ENCODE results near the gene GPR135. TPM values are rescaled to one million over a fixed set of nuclear protein-coding genes. Genes with fewer than 3 reads are reported as not detected.

GPR135 gene
- total and polyA plus RNA-seq, 2 of the 13 experiments (the other 11 are each of a cell fraction or from before 2014, with no cell fraction given), result 0.46 to 1.3 TPM

- no peak for TF ChIP-seq JDP2 (CRISPR knock-in tag; IDR thresholded peaks at IDR 0.05; ENCODE audit: borderline replicate concordance)
- TF ChIP-seq ZNF773 (CRISPR knock-in tag; IDR thresholded peaks at IDR 0.05; ENCODE audit: borderline replicate concordance), result no peak; the same call in 1 of the 2 replicates
- no peak for TF ChIP-seq ZNF383 (CRISPR knock-in tag; IDR thresholded peaks at IDR 0.05; ENCODE audit: borderline replicate concordance)
- TF ChIP-seq AKNA (CRISPR knock-in tag; IDR thresholded peaks at IDR 0.05; ENCODE audit: borderline replicate concordance), result peak; percentile 85
- TF ChIP-seq CREM (IDR thresholded peaks at IDR 0.05), result peak; percentile 42; the same call in 1 of the 2 replicates
- TF ChIP-seq CREM (CRISPR knock-in tag; IDR thresholded peaks at IDR 0.05), result no peak
- peak; percentile 56; the same call in 1 of the 2 replicates for TF ChIP-seq RBAK (CRISPR knock-in tag; IDR thresholded peaks at IDR 0.05)
- peak; percentile 95 for TF ChIP-seq HES4 (CRISPR knock-in tag; IDR thresholded peaks at IDR 0.05; ENCODE audit: borderline replicate concordance)
- TF ChIP-seq IRX3 (CRISPR knock-in tag; IDR thresholded peaks at IDR 0.05; ENCODE audit: borderline replicate concordance, low read depth), result peak; percentile 92; the same call in 1 of the 2 replicates
- TF ChIP-seq ZNF335 (CRISPR knock-in tag; IDR thresholded peaks at IDR 0.05), result no peak
- TF ChIP-seq ZC3H4 (CRISPR knock-in tag; IDR thresholded peaks at IDR 0.05; ENCODE audit: borderline replicate concordance), result 0 out of 2 replicates have a peak, but pooled peaks have one; percentile 91
- peak; percentile 98 for TF ChIP-seq ZNF607 (CRISPR knock-in tag; IDR thresholded peaks at IDR 0.05; ENCODE audit: borderline replicate concordance)
- no peak for TF ChIP-seq ZNF577 (CRISPR knock-in tag; IDR thresholded peaks at IDR 0.05; ENCODE audit: borderline replicate concordance, low read depth)
- peak; percentile 87 for TF ChIP-seq CAMTA2 (CRISPR knock-in tag; IDR thresholded peaks at IDR 0.05; ENCODE audit: borderline replicate concordance)
- peak; percentile 90 for TF ChIP-seq KLF6 (CRISPR knock-in tag; IDR thresholded peaks at IDR 0.05)
- peak; percentile 90; the same call in 1 of the 2 replicates for TF ChIP-seq ZNF747 (CRISPR knock-in tag; IDR thresholded peaks at IDR 0.05; ENCODE audit: borderline replicate concordance)
- TF ChIP-seq PPARG (CRISPR knock-in tag; conservative IDR thresholded peaks at IDR 0.05), result 0 out of 2 replicates have a peak, but pooled peaks have one; percentile 7
- peak; percentile 93 for TF ChIP-seq NRL (CRISPR knock-in tag; IDR thresholded peaks at IDR 0.05; ENCODE audit: borderline replicate concordance)
- peak; percentile 97; the same call in 1 of the 2 replicates for TF ChIP-seq ZNF275 (CRISPR knock-in tag; IDR thresholded peaks at IDR 0.05; ENCODE audit: borderline replicate concordance)
- no peak for TF ChIP-seq BCLAF1 (IDR thresholded peaks at IDR 0.05)
Observed at GRCh38 chr14:59483819-59484638, 18.8 kb upstream of the GPR135 start, which contains the start of the genes JKAMP and L3HYPDH (continued).

Data from HepG2 (cell line).